Activated gamma-delta T cell (primary cell): Measurements from ENCODE around the gene TSPAN9.

Experiments used
- DNase-seq: peaks from one replicate; lab custom pipeline; 2025; lab: John Stamatoyannopoulos, UW

Gene TSPAN9

GRCh38 chr12:3225154-3225795, 148.1 kb downstream of the TSPAN9 start:
- no peak for DNase-seq

DNA sequence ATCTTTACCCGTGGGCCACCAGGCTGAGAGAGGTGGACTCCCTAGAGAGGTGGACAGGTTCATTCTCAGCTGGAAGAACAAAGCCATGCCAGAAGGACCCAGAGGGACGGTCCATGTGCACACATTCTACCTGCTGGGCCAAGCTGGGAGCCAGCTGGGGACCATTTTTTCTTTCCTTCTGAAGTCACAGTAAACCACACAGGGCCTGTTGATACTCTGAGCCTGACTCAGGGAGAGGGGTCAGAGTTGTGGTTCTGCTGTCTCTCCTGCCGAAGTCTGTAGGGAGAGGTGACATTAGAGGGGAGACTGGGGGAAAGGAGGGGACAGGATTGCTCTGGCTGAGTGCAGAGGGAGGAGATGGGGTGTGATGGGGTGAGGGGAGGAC, 148.6 kb downstream of the TSPAN9 start:
- DNase-seq = no peak

DNA sequence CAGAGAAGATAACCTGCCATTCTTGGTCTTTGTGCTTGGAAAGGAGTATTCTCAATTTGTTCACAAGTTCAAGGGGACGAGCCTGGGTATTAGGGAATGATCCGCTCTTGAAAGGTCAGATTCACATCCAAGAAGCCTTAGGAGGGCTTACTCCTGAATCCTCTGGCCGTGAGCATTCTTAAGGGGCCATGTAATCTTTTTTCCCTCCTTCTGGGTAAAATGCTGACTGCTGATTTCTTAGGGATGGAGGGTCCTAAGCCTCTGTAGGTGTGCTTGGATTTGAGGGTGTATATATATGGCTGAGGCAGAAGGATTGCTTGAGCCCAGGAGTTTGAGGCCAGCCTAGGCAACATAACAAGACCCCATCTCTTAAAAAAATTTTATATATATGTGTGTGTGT, 149.1 kb downstream of the TSPAN9 start:
- DNase-seq = no peak

GRCh38 chr12:3227076-3227975, 150.1 kb downstream of the TSPAN9 start:
- DNase-seq = no peak

GRCh38 chr12:3228552-3228951, 151.4 kb downstream of the TSPAN9 start:
- no peak for DNase-seq

DNA sequence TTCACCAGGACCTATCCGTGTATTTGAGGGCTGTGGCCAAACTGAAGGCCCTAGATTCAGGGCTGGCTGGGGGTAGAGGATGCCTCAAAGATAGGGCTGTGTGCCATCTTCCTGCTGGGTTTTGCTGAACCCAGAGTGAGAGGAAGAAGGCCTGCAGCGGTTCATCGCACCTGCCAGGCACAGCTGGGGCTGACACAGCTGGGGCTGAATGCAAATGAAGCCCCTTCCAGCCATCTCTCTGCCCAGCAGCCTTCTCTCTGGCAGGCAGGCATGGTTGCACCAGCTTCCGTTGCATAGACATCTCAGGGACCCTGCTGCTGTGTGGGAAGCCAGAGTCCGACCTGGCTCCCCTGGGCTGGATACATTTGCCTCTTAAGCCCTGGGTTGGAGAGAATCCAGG, 152.4 kb downstream of the TSPAN9 start:
- no peak for DNase-seq

DNA sequence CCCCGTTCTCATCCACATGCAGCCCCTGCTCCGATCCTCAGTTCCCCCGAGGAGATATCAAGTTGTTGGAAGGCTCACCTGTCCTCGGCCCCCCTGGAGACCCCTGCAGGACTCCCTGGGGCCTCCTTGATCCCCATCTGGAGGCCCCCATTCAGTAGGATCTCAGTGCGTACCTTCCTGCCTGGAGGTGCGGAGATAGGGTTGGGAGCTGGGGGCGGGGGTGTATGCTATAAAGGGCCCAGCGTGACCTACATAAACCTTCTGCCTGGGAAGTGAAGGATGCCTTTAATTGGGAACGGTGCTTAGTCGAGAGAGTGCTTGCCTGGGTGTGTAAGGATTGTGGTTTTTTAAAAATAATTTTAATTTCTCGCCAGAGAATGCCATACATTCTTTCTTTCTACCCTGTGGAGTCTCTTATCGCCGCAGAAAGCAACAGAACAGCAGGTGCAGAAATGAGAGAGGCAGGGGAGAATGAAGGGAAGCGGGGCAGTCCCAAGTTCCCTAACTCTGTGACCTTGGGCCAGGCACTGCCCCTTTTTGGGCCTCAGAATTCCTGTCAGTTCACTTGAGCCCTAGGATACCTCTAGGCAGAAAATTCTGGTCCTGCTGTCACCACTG, 153.7 kb downstream of the TSPAN9 start:
- DNase-seq = no peak

DNA sequence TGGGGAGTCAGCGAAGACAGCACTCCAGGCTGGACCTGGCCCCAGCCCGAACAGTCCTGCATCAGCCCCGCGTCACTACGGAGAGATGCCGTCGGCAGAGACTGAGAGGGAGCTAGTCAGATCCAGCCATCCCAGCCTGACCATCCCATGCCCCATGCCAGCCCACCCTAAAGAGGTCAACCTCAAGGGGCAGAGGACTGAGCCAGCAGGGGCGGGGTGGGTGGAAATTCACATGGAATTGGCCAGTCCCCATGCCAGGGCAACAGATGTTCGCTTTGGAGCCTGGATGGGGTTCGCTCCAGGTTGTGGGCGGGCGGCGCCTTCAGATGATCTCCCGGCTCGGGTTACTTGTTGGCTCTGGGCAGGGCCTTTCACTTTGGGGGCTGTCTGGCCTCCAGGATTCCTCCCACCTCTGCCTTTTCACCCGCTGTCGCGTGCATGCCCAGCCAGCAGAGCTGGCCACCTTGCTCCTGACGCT, 154.3 kb downstream of the TSPAN9 start:
- no peak for DNase-seq

DNA sequence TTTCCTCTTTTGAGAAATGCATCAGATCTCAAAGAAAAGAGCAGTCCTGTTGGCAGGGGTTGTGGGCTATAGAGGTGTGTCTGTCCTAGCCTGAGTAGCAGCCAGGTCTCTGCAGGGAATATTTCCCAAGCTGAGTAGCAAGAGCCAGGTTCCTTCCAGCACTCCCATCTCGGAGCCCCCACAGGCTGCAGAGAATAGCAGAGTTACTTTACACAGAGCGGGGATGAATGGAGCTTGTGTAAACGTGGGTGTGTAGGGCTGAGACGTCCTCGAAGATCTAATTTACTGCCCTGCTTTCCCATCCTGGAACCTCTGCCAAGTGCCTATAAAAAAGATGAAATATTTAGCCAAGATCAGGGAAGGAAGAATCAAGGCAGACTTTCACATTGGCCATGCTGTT, 156.6 kb downstream of the TSPAN9 start:
- no peak for DNase-seq

DNA sequence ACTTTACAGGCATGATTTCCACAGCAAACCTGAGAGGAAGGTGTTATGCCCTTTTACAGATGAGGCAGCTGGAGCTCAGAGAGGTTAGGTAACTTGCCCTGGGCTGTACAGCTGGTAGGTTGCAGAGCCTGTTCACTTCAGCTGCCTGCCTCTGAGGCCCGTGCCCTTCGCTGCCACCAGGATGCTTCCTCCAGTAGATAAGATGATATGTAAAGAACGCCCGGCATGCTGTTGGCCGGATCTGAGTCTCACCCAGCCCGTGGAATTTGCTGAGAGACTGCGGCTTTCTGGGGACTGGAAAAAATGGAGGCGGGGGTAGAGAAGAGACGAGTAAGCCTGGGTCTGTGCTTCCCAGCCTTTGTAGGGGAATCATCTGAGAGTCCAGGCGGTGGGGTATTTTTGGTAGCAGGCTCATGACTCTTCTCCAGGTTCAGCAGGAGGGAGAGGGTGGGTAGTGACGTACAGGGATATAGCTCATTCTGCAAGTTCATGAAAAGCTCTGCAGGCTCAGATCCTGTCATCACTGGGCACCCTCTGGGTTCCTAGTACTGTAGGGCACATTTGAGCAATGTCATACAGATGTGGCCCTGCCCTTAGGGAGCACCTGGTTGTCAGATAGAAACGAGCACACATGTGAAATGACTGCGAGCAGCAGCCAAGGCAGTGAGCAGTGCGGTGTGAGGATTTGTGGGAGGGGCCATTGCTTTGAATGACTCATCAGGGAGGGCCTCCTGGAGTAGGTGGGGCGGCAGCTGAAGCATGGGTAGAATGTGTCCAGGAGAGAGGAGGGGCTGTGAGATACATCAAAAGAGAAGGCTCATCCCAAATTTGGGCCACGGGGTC, 159.4 kb downstream of the TSPAN9 start:
- DNase-seq = no peak

DNA sequence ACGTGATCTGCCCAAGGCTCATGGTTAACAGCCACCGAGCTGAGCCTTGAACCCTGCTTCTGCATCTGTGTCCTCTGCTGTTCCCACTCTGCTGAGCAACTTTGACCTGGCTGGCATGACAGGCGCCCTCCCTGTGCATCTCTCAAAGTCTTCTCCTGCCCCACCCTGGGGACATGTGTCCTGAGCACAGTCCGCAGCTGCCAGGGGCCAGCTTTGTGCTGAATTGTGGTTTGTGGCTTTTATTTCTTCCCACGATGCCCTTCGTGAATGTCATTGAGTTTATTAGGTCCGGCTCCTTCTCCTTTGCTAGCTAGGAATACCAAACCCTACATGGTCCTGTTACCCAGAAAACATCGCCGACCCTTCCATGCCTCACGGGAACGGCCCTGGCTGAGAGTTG, 161.0 kb downstream of the TSPAN9 start:
- DNase-seq = no peak

DNA sequence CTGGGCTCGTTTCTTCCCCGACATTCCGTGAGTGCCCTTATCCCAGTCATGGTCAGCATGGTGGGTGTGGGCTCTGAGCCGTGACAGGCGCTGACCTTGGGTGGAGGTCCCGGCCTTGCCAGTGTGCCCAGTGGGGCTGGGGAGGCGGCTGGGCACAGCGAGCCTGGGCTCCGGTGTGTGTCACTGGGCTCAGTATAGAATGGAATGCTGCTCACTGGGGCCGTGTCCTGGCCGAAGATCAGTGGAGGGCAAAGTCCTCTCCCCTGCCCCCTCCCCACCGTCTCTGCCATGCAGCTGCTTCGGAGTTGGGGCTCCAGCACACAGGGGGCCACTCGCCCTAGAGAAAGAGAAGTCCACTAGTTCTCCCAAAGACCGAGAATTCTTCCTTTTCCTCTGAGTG, 164.4 kb downstream of the TSPAN9 start:
- DNase-seq = no peak

DNA sequence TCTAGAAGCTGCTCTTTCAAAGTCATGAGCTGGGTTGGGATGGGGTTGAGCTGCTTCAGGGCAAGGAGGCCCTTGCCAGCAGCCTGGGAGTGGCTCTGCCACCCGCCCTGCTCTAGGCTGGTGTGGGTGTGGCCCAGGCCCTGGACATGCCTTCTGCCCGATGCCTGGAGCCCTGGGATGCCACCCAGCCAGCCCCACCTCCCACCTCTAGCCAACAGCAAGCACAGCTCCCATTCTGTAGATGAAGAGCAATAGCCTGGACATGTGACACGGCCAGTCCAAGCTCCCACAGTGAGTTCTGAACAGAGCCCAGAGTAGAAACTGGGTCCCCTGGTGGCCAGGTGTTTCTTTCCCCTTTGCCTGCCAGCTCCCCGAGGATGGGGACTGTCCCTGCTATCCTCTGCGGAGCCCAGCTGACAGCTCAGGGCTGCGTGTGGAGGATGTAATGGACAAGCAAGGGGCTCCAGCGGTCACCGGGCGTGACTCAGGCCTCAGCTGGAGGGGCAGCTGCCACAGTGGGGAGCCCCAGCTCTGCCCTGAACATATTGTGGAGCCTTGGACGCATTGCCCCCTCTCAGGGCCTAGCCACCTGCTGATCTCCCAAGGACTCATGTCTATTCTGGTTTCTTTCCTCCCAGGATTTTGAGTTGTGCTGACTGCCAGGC, 165.2 kb downstream of the TSPAN9 start:
- DNase-seq = no peak

- no peak for DNase-seq
Observed at GRCh38 chr12:3243376-3244084, 166.4 kb downstream of the TSPAN9 start.

DNA sequence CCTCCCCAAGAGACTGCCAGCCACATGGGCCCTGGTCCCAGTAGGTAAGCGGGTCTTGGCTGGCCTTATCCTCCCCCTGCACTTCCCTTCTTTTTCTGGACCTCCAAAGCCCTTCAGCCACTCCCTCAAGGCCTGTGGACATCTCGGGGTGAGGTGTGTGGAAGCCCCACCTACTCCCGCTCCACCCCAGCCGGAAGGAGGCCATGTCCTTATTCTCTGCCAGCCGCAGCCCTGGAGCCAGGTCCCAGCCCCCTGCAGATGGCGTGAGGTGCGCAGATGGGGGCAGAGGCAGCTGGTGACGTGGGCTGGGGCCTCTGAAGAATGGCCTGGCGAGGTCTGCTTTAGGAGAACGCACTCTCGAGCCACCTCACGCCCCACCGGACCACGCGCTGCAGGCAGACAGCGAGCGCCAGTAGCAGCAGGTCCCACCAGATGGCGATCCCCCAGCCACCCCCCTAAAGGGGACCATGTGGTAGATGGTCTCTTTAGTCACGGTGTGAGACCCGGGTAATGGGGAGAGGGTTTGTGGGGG, 167.1 kb downstream of the TSPAN9 start:
- DNase-seq = no peak

DNA sequence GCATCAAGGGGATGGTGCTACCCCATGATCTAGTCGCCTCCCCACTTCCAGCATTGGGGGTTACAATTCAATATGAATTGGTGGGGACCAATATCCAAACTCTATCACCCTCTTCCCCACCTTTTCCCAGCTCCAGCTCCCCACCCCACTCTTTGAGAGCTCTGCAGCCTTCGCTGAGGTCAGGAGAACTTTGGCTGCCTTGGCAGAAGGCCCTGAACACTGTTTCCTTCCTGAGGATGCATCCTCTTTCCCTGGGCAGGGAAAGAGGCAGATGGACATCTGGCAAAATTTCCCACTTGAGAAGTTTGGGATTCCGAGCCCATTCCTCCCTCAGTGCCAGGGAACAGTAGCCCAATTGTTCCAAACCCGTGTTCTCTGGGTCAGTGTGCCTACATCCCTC, 169.1 kb downstream of the TSPAN9 start:
- no peak for DNase-seq

- no peak for DNase-seq
Observed at GRCh38 chr12:3247077-3247476, 169.9 kb downstream of the TSPAN9 start.

- DNase-seq = no peak
Observed at GRCh38 chr12:3247629-3248161, 170.5 kb downstream of the TSPAN9 start.

GRCh38 chr12:3249081-3249800, 172.1 kb downstream of the TSPAN9 start:
- no peak for DNase-seq

DNA sequence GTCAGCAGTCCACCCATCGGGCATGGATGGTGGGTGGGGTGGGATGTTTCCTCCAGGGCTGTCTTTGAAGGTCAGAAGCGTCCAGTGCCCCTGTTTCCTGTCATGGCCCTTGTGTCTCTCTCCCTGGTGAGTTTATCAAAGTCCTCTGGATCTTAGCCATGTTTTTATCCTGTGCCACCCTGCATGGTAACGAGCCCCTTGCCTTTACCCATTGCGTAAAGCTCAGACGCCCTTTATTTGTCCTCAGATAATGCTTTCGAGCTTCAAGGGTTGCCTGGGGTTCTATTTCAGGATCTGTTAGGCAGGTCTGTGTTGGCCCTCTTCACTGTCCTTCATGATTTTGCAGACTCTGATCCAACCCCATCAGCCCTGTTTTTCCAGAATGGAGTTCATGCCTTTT, 172.9 kb downstream of the TSPAN9 start:
- no peak for DNase-seq
